CD14-positive monocyte (primary cell): ENCODE measurements around the gene ZNF570. TPM values are rescaled to one million over a fixed set of nuclear protein-coding genes. Genes with fewer than 3 reads are reported as not detected.
A peak's percentile ranks its signal among the peaks of the same experiment; 100 is the strongest.

Experiments used
- DNase-seq, 3 donors: peaks; one replicate each; pipeline ENCODE4 v3.0.0-alpha.2; 2011 to 2022
- H2AFZ ChIP-seq: 2 replicates; pipeline ENCODE4 v1.6.0; 2012; ENCODE audit warnings: mild to moderate bottlenecking, low read depth, low read length, inconsistent platforms; ENCODE audit not compliant: insufficient read depth, poor library complexity, severe bottlenecking
- H3K27ac ChIP-seq, 2 donors: 1 replicate in 1 of 2; 2 replicates in 1 of 2; pipeline ENCODE4 v1.5.1; 2012 to 2013; ENCODE audit warnings: low read length in 2 of 2, control low read depth in 1 of 2, inconsistent platforms in 1 of 2, low read depth in 1 of 2, mild to moderate bottlenecking in 1 of 2
- H3K27me3 ChIP-seq, 2 donors: one replicate each; pipeline versions ENCODE4 v1.6.0 to v1.6.1; 2011 to 2013; ENCODE audit warnings: low read length in 2 of 2; ENCODE audit not compliant: control insufficient read depth in 2 of 2, insufficient read depth in 2 of 2
- H3K36me3 ChIP-seq, 2 donors: replicated peaks in 1 of 2; 1 replicate in 1 of 2; 2 replicates in 1 of 2; pipeline versions ENCODE4 v1.5.1 to v1.6.1; 2012 to 2013; ENCODE audit warnings: low read length in 2 of 2, control low read depth in 1 of 2, inconsistent platforms in 1 of 2, mild to moderate bottlenecking in 1 of 2; ENCODE audit not compliant: insufficient read depth in 2 of 2, control insufficient read depth in 1 of 2
- H3K4me1 ChIP-seq, 2 donors: 1 replicate in 1 of 2; 2 replicates in 1 of 2; pipeline versions ENCODE4 v1.5.1 to v1.6.1; 2012 to 2013; ENCODE audit warnings: low read length in 2 of 2, control low read depth in 1 of 2, inconsistent platforms in 1 of 2, mild to moderate bottlenecking in 1 of 2, moderate library complexity in 1 of 2; ENCODE audit not compliant: insufficient read depth in 2 of 2, control insufficient read depth in 1 of 2
- H3K4me2 ChIP-seq: replicated peaks from 2 replicates; pipeline ENCODE3; 2012; ENCODE audit warnings: low read length, moderate library complexity, mild to moderate bottlenecking; ENCODE audit not compliant: poor library complexity, severe bottlenecking; ENCODE audit errors: extremely low read depth
- H3K4me3 ChIP-seq, 3 experiments: fragments of 200-600 bp in 1 of 3; sonication (generic) in 1 of 3; replicated peaks in 1 of 3; 1 replicate in 2 of 3; 2 replicates in 1 of 3; pipeline ENCODE4 v1.5.1; 2011 to 2013; ENCODE audit warnings: low read length in 3 of 3, mild to moderate bottlenecking in 3 of 3, control low read depth in 2 of 3, low read depth in 2 of 3, inconsistent platforms in 1 of 3, moderate library complexity in 1 of 3
- H3K79me2 ChIP-seq: 2 replicates; pipeline ENCODE4 v1.6.0; 2012; ENCODE audit warnings: mild to moderate bottlenecking, control low read depth, inconsistent platforms, low read length, moderate library complexity; ENCODE audit not compliant: insufficient read depth
- H3K9ac ChIP-seq: 2 replicates; pipeline ENCODE4 v1.6.0; 2017; ENCODE audit warnings: low read length, mild to moderate bottlenecking; ENCODE audit not compliant: insufficient read depth, poor library complexity, severe bottlenecking
- H3K9me3 ChIP-seq, 2 donors: replicated peaks in 1 of 2; 1 replicate in 1 of 2; 2 replicates in 1 of 2; pipeline versions ENCODE4 v1.5.1 to v1.6.1; 2012 to 2013; ENCODE audit warnings: low read length in 2 of 2, control low read depth in 1 of 2; ENCODE audit not compliant: control insufficient read depth in 1 of 2, insufficient read depth in 1 of 2
- H4K20me1 ChIP-seq: 2 replicates; pipeline ENCODE4 v1.6.0; 2012; ENCODE audit warnings: mild to moderate bottlenecking, low read length, control low read depth, moderate library complexity; ENCODE audit not compliant: insufficient read depth
- H3K27ac Mint-ChIP-seq, 7 donors: one replicate each; pipeline ENCODE4 v1.8.0; 2020; ENCODE audit warnings: mild to moderate bottlenecking in 7 of 7, mixed read lengths in 7 of 7, moderate library complexity in 6 of 7, inconsistent platforms in 2 of 7
- H3K27me3 Mint-ChIP-seq, 3 donors: one replicate each; pipeline ENCODE4 v1.8.0; 2021 to 2022; ENCODE audit warnings: low read depth in 3 of 3, mild to moderate bottlenecking in 3 of 3, mixed read lengths in 3 of 3, moderate library complexity in 3 of 3, inconsistent platforms in 1 of 3
- H3K36me3 Mint-ChIP-seq, 2 donors: one replicate each; pipeline ENCODE4 v1.8.0; 2020; ENCODE audit warnings: mixed read lengths in 2 of 2, inconsistent platforms in 1 of 2, mild to moderate bottlenecking in 1 of 2
- H3K4me1 Mint-ChIP-seq: one replicate; pipeline ENCODE4 v1.8.0; 2020; ENCODE audit warnings: mild to moderate bottlenecking, mixed read lengths
- H3K4me3 Mint-ChIP-seq, 2 donors: one replicate each; pipeline ENCODE4 v1.8.0; 2020; ENCODE audit warnings: mild to moderate bottlenecking in 2 of 2, mixed read lengths in 2 of 2, moderate library complexity in 1 of 2
- H3K9me3 Mint-ChIP-seq, 7 donors: one replicate each; pipeline ENCODE4 v1.8.0; 2020 to 2022; ENCODE audit warnings: mixed read lengths in 7 of 7, mild to moderate bottlenecking in 6 of 7, moderate library complexity in 6 of 7, inconsistent platforms in 2 of 7
- CTCF ChIP-seq: fragments of 200-600 bp; IDR thresholded peaks from one replicate; pipeline ENCODE4 v1.8.0; 2022; ENCODE audit warnings: antibody characterized with exemption, mild to moderate bottlenecking
- WGBS: methylation state at CpG from one replicate; pipeline ENCODE4 v1.1.5; 2013; ENCODE audit warnings: missing lambda C conversion rate; ENCODE audit not compliant: insufficient coverage; 5-methylcytosine and 5-hydroxymethylcytosine counted together
- intact Hi-C, 2 donors: fragments of 100-400 bp; cut with micrococcal nuclease; formaldehyde crosslinking; loops; one replicate each; pipeline versions ENCODE4 v1.15.0 to v1.15.1; 2023
- polyA plus RNA-seq, 3 donors: library from polyadenylated mRNA; depleted of rRNA in 1 of 3; unstranded in 2 of 3; stranded (reverse) in 1 of 3; fragments of 300-500 nt in 2 of 3; fragments of >200 nt in 1 of 3; fragmentation: Illumina TruSeq in 2 of 3; gene quantifications; 1 replicate in 2 of 3; 2 replicates in 1 of 3; pipeline ENCODE4 v1.2.3, GENCODE V29; 2012 to 2021

The ZNF570 gene
- polyA plus RNA-seq, 3 donors, result 0.12 to 1.1 (median 0.80) TPM

GRCh38 chr19:37472165-37472564, 3.0 kb downstream of the ZNF570 start:
- H3K9me3 Mint-ChIP-seq, result peaks cover 25 to 50% (median 43%) of the 10 kb centered on the region in 7 donors
- H3K4me1 ChIP-seq, result peaks cover 17 to 24% of the 10 kb centered on the region in 2 donors
- peaks cover 50 to 62% of the 10 kb centered on the region in 2 donors for H3K9me3 ChIP-seq
- intact Hi-C loops, result loop anchor here in 1 of 2 donors (5.0 kb wide), 1 partner anchor 630 kb away; no protein-coding TSS in a partner anchor
- no peak overlapping the region for H3K27ac ChIP-seq
- no peaks in the 10 kb centered on the region for H4K20me1 ChIP-seq
- H3K27ac Mint-ChIP-seq, result no peak overlapping the region
- peaks cover 0 to 2% (median 0%) of the 10 kb centered on the region in 3 donors for H3K27me3 Mint-ChIP-seq
- H3K4me1 Mint-ChIP-seq, result peaks cover 21% of the 10 kb centered on the region
- no peak overlapping the region for H3K4me3 Mint-ChIP-seq
- DNase-seq, result no peak
- H2AFZ ChIP-seq, result no peak overlapping the region
- H3K27me3 ChIP-seq, result no peaks in the 10 kb centered on the region
- H3K36me3 Mint-ChIP-seq, result peaks cover 21 to 35% of the 10 kb centered on the region in 2 donors
- H3K36me3 ChIP-seq, result peaks cover 13 to 39% of the 10 kb centered on the region in 2 donors
- no peak overlapping the region for H3K9ac ChIP-seq
- no peak overlapping the region for H3K4me2 ChIP-seq
- no peaks in the 10 kb centered on the region for H3K79me2 ChIP-seq
- TF ChIP-seq CTCF, result no peak
- H3K4me3 ChIP-seq, result no peak overlapping the region
- 100% methylated on average over 2 of the region's 9 CpGs for WGBS

GRCh38 chr19:37484406-37485168, 15.4 kb downstream of the ZNF570 start:
- H3K27ac ChIP-seq, result no peak overlapping the region
- Mint-ChIP-seq H3K4me3 (no peak overlapping the region), H3K36me3 (peaks cover 31 to 37% of the 10 kb centered on the region in 2 donors), H3K27me3 (peaks cover 0 to 5% (median 0%) of the 10 kb centered on the region in 3 donors), H3K4me1 (no peaks in the 10 kb centered on the region), H3K9me3 (peaks cover 42 to 95% (median 84%) of the 10 kb centered on the region in 7 donors), H3K27ac (no peak overlapping the region)
- intact Hi-C loops, result no loop called here
- peaks cover 56 to 95% of the 10 kb centered on the region in 2 donors for H3K9me3 ChIP-seq
- no peak for TF ChIP-seq CTCF
- no peak overlapping the region for H3K9ac ChIP-seq
- no peaks in the 10 kb centered on the region for H3K4me1 ChIP-seq
- H3K4me2 ChIP-seq, result no peak overlapping the region
- no peak for DNase-seq
- no peaks in the 10 kb centered on the region for H4K20me1 ChIP-seq
- H3K36me3 ChIP-seq, result peaks cover 9 to 52% of the 10 kb centered on the region in 2 donors
- H3K79me2 ChIP-seq, result no peaks in the 10 kb centered on the region
- WGBS, result 94% methylated on average over 3 of the region's 8 CpGs
- no peak overlapping the region for H2AFZ ChIP-seq
- H3K4me3 ChIP-seq, result peak overlapping the region in 1 of 3 experiments; percentile 50
- H3K27me3 ChIP-seq, result no peaks in the 10 kb centered on the region
